K562 (cell line): ENCODE measurements around the gene C2orf69. TPM values are rescaled to one million over a fixed set of nuclear protein-coding genes. Genes with fewer than 3 reads are reported as not detected.

ENCODE experiments used
- ATAC-seq: fragments of 200-7000 bp; cut with Tn5 transposase; 3 replicates; pipeline ENCODE4 v1.9.1; 2020; ENCODE audit warnings: moderate library complexity
- BruUV-seq: library from RNA; stranded (reverse); fragments of 400-500 nt; replicated peaks from 2 replicates; lab custom pipeline; 2021; lab: Mats Ljungman, UMichigan
- CTCF ChIA-PET: fragments of 300-600 bp; formaldehyde crosslinking; extraction: SDS; loops from one replicate; lab custom pipeline; 2021; ENCODE audit warnings: low intra/inter-chr PET ratio; lab: Yijun Ruan, JAX
- POLR2A ChIA-PET: fragments of 300-600, 350-650 bp; sonication (Branson Sonifier 250); formaldehyde crosslinking; extraction: SDS; loops from one replicate; lab custom pipeline; 2021; ENCODE audit warnings: antibody characterized with exemption, inconsistent platforms; lab: Yijun Ruan, JAX
- DNase-seq, 4 experiments: peaks; one replicate each; pipeline versions ENCODE4 v3.0.0 to v3.0.0-alpha.2; 2011 to 2018; ENCODE audit warnings: low spot score in 3 of 4, mixed read lengths in 3 of 4; ENCODE audit errors: extremely low read depth in 1 of 4
- FAIRE-seq: peaks from 2 replicates; lab custom pipeline; 2011; peaks lifted over from hg19 to GRCh38; lab: Jason Lieb, UNC
- H2AFZ ChIP-seq: 2 replicates; pipeline ENCODE4 v1.6.0; 2011; ENCODE audit warnings: low read depth, low read length, control low read depth, inconsistent platforms
- H3K27ac ChIP-seq: fragments of 200-600 bp; 3 replicates; pipeline ENCODE4 v1.8.0; 2011; ENCODE audit warnings: low read depth, mild to moderate bottlenecking, control low read depth, inconsistent platforms, low read length, moderate library complexity, mixed read lengths; ENCODE audit errors: extremely low read depth
- H3K27me3 ChIP-seq, 2 experiments: fragments of 300-600 bp in 1 of 2; 2 replicates in 1 of 2; 3 replicates in 1 of 2; pipeline versions ENCODE4 v1.6.0 to v1.8.0; 2011; ENCODE audit warnings: inconsistent platforms in 2 of 2, low read length in 2 of 2, mild to moderate bottlenecking in 1 of 2, mixed read lengths in 1 of 2, moderate library complexity in 1 of 2; ENCODE audit not compliant: control insufficient read depth in 2 of 2, insufficient read depth in 2 of 2
- H3K36me3 ChIP-seq: fragments of 300-600 bp; 3 replicates; pipeline ENCODE4 v1.8.0; 2011; ENCODE audit warnings: mild to moderate bottlenecking, low read length, inconsistent platforms; ENCODE audit not compliant: control insufficient read depth, insufficient read depth
- H3K4me1 ChIP-seq, 2 experiments: fragments of 200-600 bp in 1 of 2; replicated peaks in 1 of 2; 2 replicates in 1 of 2; 3 replicates in 1 of 2; pipeline versions ENCODE4 v1.5.1 to v1.8.0; 2011; ENCODE audit warnings: inconsistent platforms in 2 of 2, low read length in 2 of 2, mild to moderate bottlenecking in 1 of 2, mixed read lengths in 1 of 2, moderate library complexity in 1 of 2; ENCODE audit not compliant: control insufficient read depth in 2 of 2, insufficient read depth in 2 of 2
- H3K4me2 ChIP-seq: 2 replicates; pipeline ENCODE4 v1.6.1; 2011; ENCODE audit warnings: low read length, control low read depth, inconsistent platforms, mixed read lengths; ENCODE audit not compliant: insufficient read depth
- H3K4me3 ChIP-seq: fragments of 200-600 bp; sonication (generic), shearing (Covaris generic); 2 replicates; pipeline ENCODE4 v1.5.1; 2016; ENCODE audit warnings: control low read depth, inconsistent platforms
- H3K79me2 ChIP-seq: fragments of 200-600 bp; 3 replicates; pipeline ENCODE4 v1.8.0; 2011; ENCODE audit warnings: low read length, inconsistent platforms; ENCODE audit not compliant: control insufficient read depth, insufficient read depth
- H3K9ac ChIP-seq, 2 experiments: 2 replicates each; pipeline versions ENCODE4 v1.6.0 to v1.6.1; 2011; ENCODE audit warnings: low read depth in 2 of 2, low read length in 2 of 2, control low read depth in 1 of 2, inconsistent platforms in 1 of 2, mild to moderate bottlenecking in 1 of 2, mixed read lengths in 1 of 2; ENCODE audit not compliant: insufficient read depth in 1 of 2
- H3K9me1 ChIP-seq: one replicate; pipeline ENCODE4 v1.6.0; 2011; ENCODE audit warnings: inconsistent platforms, mild to moderate bottlenecking, low read length, moderate library complexity; ENCODE audit not compliant: control insufficient read depth, insufficient read depth
- H3K9me3 ChIP-seq: replicated peaks from 2 replicates; pipeline ENCODE4 v1.5.1; 2011; ENCODE audit warnings: low read depth, low read length, inconsistent platforms; ENCODE audit not compliant: control insufficient read depth, insufficient read depth
- H4K20me1 ChIP-seq: replicated peaks from 2 replicates; pipeline ENCODE4 v1.6.1; 2011; ENCODE audit warnings: low read length, inconsistent platforms, mixed read lengths; ENCODE audit not compliant: control insufficient read depth, insufficient read depth
- ATF7 ChIP-seq: fragments of 450-650 bp; IDR thresholded peaks from 2 replicates; pipeline ENCODE4 v1.7.1; 2014; ENCODE audit warnings: mild to moderate bottlenecking, moderate library complexity
- EP400 ChIP-seq: fragments of 450-650 bp; IDR thresholded peaks from 2 replicates; pipeline ENCODE4 v1.6.1; 2017; ENCODE audit warnings: antibody characterized with exemption, mild to moderate bottlenecking, moderate library complexity
- FOXP1 ChIP-seq: sonication (generic); formaldehyde crosslinking; IDR thresholded peaks from 2 replicates; pipeline ENCODE4 v1.8.0; 2022; ENCODE audit warnings: mild to moderate bottlenecking, missing genetic modification reagents
- JUND ChIP-seq, 2 experiments: IDR thresholded peaks; 2 replicates in 1 of 2; 3 replicates in 1 of 2; pipeline ENCODE4 v1.6.1; 2011; ENCODE audit warnings: borderline replicate concordance in 2 of 2, low read depth in 2 of 2, low read length in 2 of 2, improper control_type of control experiment in 1 of 2, missing biosample characterization in 1 of 2, missing genetic modification characterization in 1 of 2, missing genetic modification reagents in 1 of 2
- NCOR1 ChIP-seq: fragments of 450-650 bp; IDR thresholded peaks from 2 replicates; pipeline ENCODE4 v1.6.1; 2016; ENCODE audit warnings: mild to moderate bottlenecking, moderate library complexity
- POLR2H ChIP-seq: IDR thresholded peaks from 2 replicates; pipeline ENCODE4 v1.6.1; 2016; ENCODE audit warnings: missing genetic modification characterization, low read depth, mild to moderate bottlenecking, control low read depth, missing compliant biosample characterization, moderate library complexity
- RBM25 ChIP-seq: fragments of 200-400 bp; formaldehyde crosslinking; IDR thresholded peaks from 2 replicates; pipeline ENCODE4 v1.6.1; 2018; ENCODE audit warnings: low read length, low read depth, moderate library complexity; ENCODE audit not compliant: severe bottlenecking
- SMAD4 ChIP-seq: fragments of 250-450 bp; sonication (Bioruptor Pico); conservative IDR thresholded peaks from 2 replicates; pipeline ENCODE4 v1.8.0; 2021; ENCODE audit warnings: inconsistent platforms, mild to moderate bottlenecking, moderate library complexity
- SPI1 ChIP-seq: IDR thresholded peaks from 2 replicates; pipeline ENCODE4 v1.6.1; 2011; ENCODE audit warnings: low read depth, low read length, control low read depth, borderline replicate concordance
- USF1 ChIP-seq: sonication (generic); formaldehyde crosslinking; IDR thresholded peaks from 2 replicates; pipeline ENCODE4 v1.9.0; 2022; ENCODE audit warnings: mild to moderate bottlenecking, missing genetic modification reagents
- WGBS: fragments of 100-300 bp; shearing (Covaris generic); methylation state at CpG from one replicate; pipeline ENCODE4 v1.1.6; 2016; ENCODE audit warnings: low coverage, mixed read lengths; ENCODE audit not compliant: insufficient coverage; ENCODE audit errors: missing lambda C conversion rate; 5-methylcytosine and 5-hydroxymethylcytosine counted together
- in situ Hi-C: fragments of 300-500 bp; cut with MboI; formaldehyde crosslinking; loops from 4 replicates; pipeline ENCODE4 v1.15.0; 2018; ENCODE audit warnings: inconsistent platforms, mixed read lengths
- intact Hi-C: fragments of 100-400 bp; cut with micrococcal nuclease; formaldehyde crosslinking; loops from 2 replicates; pipeline ENCODE4 v1.14.2; 2022
- polyA plus RNA-seq, 8 experiments: library from polyadenylated mRNA; depleted of rRNA in 4 of 8; stranded (reverse) in 5 of 8; unstranded in 3 of 8; fragments of >200 nt; fragmentation: Nextera tagmentation in 2 of 8; fragmentation: Illumina TruSeq in 1 of 8; extraction: Ambion mirVana in 2 of 8; extraction: Trizol in 1 of 8; gene quantifications; 2 replicates each; pipeline versions ENCODE4 v1.2.1 to v1.2.3, GENCODE V29; 2011 to 2014; ENCODE audit warnings: inconsistent platforms in 1 of 8, missing spikeins in 1 of 8
- total RNA-seq, 7 experiments: library from RNA; depleted of rRNA in 6 of 7; stranded (reverse); fragments of >200 nt in 6 of 7; fragmentation: Illumina TruSeq in 2 of 7; extraction: Trizol in 2 of 7; gene quantifications; 2 replicates each; pipeline versions ENCODE4 v1.2.1 to v1.2.3, GENCODE V29; 2011 to 2021; ENCODE audit warnings: low replicate concordance in 1 of 7
- TF ChIP-seq, protein P1 (sequence below), 2 experiments: fragments of 450-650 bp; conservative IDR thresholded peaks; 2 replicates each; pipeline ENCODE4 v1.6.1; 2017; ENCODE audit warnings: mild to moderate bottlenecking in 2 of 2, moderate library complexity in 2 of 2
- TF ChIP-seq, protein P2 (sequence below): sonication (generic); formaldehyde crosslinking; IDR thresholded peaks from 2 replicates; pipeline ENCODE4 v1.5.0; 2020; ENCODE audit warnings: missing genetic modification reagents

The C2orf69 gene
- total and polyA plus RNA-seq, 9 of the 15 experiments (the other 6 are each of a cell fraction or from before 2014, with no cell fraction given), result 3.4 to 9.8 (median 5.7) TPM

- H3K4me1 ChIP-seq, result no peaks in the 10 kb centered on the region; a peak in 1 of 5 replicates
- peak overlapping the region; percentile 18; the same call in 1 of the 2 replicates for H3K4me2 ChIP-seq
- CTCF ChIA-PET, result no interaction called here
- POLR2A ChIA-PET, result interaction anchor here (0.6 to 1.3 kb wide), 2 partner anchors 12 to 385 kb away, joined by 3 to 10 read pairs; partner anchors contain the start of gene C2orf69
- TF ChIP-seq, protein P1, sequence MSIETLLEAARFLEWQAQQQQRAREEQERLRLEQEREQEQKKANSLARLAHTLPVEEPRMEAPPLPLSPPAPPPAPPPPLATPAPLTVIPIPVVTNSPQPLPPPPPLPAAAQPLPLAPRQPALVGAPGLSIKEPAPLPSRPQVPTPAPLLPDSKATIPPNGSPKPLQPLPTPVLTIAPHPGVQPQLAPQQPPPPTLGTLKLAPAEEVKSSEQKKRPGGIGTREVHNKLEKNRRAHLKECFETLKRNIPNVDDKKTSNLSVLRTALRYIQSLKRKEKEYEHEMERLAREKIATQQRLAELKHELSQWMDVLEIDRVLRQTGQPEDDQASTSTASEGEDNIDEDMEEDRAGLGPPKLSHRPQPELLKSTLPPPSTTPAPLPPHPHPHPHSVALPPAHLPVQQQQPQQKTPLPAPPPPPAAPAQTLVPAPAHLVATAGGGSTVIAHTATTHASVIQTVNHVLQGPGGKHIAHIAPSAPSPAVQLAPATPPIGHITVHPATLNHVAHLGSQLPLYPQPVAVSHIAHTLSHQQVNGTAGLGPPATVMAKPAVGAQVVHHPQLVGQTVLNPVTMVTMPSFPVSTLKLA (conservative IDR thresholded peaks at IDR 0.05), result 0 out of 4 replicates have a peak, but pooled peaks have one; percentile 26 to 35
- TF ChIP-seq POLR2H (tag) (no peak), NCOR1 (0 out of 2 replicates have a peak, but pooled peaks have one; percentile 17), JUND (IDR thresholded peaks at IDR 0.05; ENCODE audit: borderline replicate concordance, low read depth, low read length) (peak; percentile 31; the same call in 1 of the 2 replicates), JUND (tag; IDR thresholded peaks at IDR 0.05; ENCODE audit: borderline replicate concordance, low read depth, low read length) (no peak), USF1 (peak; percentile 49; the same call in 1 of the 2 replicates), SMAD4 (CRISPR knock-in tag) (peak; percentile 93), FOXP1 (CRISPR knock-in tag) (no peak), SPI1 (no peak), RBM25 (no peak), EP400 (peak; percentile 17; the same call in 1 of the 2 replicates), ATF7 (peak; percentile 30; the same call in 1 of the 2 replicates)
- TF ChIP-seq, protein P2, sequence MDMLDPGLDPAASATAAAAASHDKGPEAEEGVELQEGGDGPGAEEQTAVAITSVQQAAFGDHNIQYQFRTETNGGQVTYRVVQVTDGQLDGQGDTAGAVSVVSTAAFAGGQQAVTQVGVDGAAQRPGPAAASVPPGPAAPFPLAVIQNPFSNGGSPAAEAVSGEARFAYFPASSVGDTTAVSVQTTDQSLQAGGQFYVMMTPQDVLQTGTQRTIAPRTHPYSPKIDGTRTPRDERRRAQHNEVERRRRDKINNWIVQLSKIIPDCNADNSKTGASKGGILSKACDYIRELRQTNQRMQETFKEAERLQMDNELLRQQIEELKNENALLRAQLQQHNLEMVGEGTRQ (CRISPR knock-in tag), result peak; percentile 24; the same call in 1 of the 2 replicates
- in situ Hi-C loops (no loop called here), intact Hi-C loops (no loop called here)
- no peaks in the 10 kb centered on the region for H3K27me3 ChIP-seq
- peaks cover 61% of the 10 kb centered on the region for H3K36me3 ChIP-seq
- no peaks in the 10 kb centered on the region for H3K9me1 ChIP-seq
- H3K9ac ChIP-seq, result peak overlapping the region; percentile 36 to 78; a peak in 3 of 4 replicates
- no peaks in the 10 kb centered on the region for H4K20me1 ChIP-seq
- H2AFZ ChIP-seq, result no peak overlapping the region
- BruUV-seq, result TSS peak; percentile 9
- DNase-seq (peak in 2 of 4 experiments; percentile 26 to 52), FAIRE-seq (peak; percentile 65), ATAC-seq (peak; percentile 97)
- no peaks in the 10 kb centered on the region; the same call in 1 of the 2 replicates for H3K9me3 ChIP-seq
- WGBS, result 27% methylated on average over 4 of the region's 5 CpGs
- H3K4me3 ChIP-seq, result no peak overlapping the region
- peaks cover 73% of the 10 kb centered on the region for H3K79me2 ChIP-seq
- peak overlapping the region; percentile 65; the same call in 2 of the 3 replicates for H3K27ac ChIP-seq
Observed at GRCh38 chr2:199922856-199923255, 11.8 kb downstream of the C2orf69 start.
